ENCODE measurements around the gene FCHO2. TPM values are rescaled to one million over a fixed set of nuclear protein-coding genes. Genes with fewer than 3 reads are reported as not detected.

The FCHO2 gene
- total RNA-seq, 4 donors from 2014 or later: 25.3 to 39.9 (median 31.0) TPM

- DNase-seq (ENCODE audit: low spot score): no peak
- ATAC-seq (ENCODE audit: low FRiP score): no peak
- no peak for TF ChIP-seq CTCF (IDR thresholded peaks at IDR 0.05)
These were observed 150.5 kb downstream of the FCHO2 start for GRCh38 chr5:73106335-73106734.

GRCh38 chr5:73110190-73110589, 154.3 kb downstream of the FCHO2 start:
- ATAC-seq (ENCODE audit: low FRiP score) (no peak), DNase-seq (ENCODE audit: low spot score) (no peak)

GRCh38 chr5:73111536-73111935, 155.7 kb downstream of the FCHO2 start:
- DNase-seq (ENCODE audit: low spot score) (no peak), ATAC-seq (ENCODE audit: low FRiP score) (no peak)
- no peak for TF ChIP-seq CTCF (IDR thresholded peaks at IDR 0.05)

More at GRCh38 chr5:73110190-73110589, 154.3 kb downstream of the FCHO2 start:
- no peak for TF ChIP-seq CTCF (IDR thresholded peaks at IDR 0.05)

- DNase-seq (ENCODE audit: low spot score) (no peak), ATAC-seq (ENCODE audit: low FRiP score) (no peak)
- no peak for TF ChIP-seq CTCF (IDR thresholded peaks at IDR 0.05)
These were observed 156.5 kb downstream of the FCHO2 start for GRCh38 chr5:73112359-73112758.

- no peak for ATAC-seq (ENCODE audit: low FRiP score)
- no peak for DNase-seq (ENCODE audit: low spot score)
- no peak for TF ChIP-seq CTCF (IDR thresholded peaks at IDR 0.05)
These were observed 158.3 kb downstream of the FCHO2 start for GRCh38 chr5:73114044-73114688.

GRCh38 chr5:73115399-73116051, 159.7 kb downstream of the FCHO2 start:
- ATAC-seq (ENCODE audit: low FRiP score) (no peak), DNase-seq (ENCODE audit: low spot score) (no peak)
- no peak for TF ChIP-seq CTCF (IDR thresholded peaks at IDR 0.05)

- DNase-seq (ENCODE audit: low spot score): no peak
- no peak for TF ChIP-seq CTCF (IDR thresholded peaks at IDR 0.05)
- no peak for ATAC-seq (ENCODE audit: low FRiP score)
These were observed 160.7 kb downstream of the FCHO2 start for GRCh38 chr5:73116506-73116905.
